COR-L47 (cell line): ENCODE results near the gene DICER1.

Experiments
- DNase-seq: peaks from one replicate; lab custom pipeline; 2025; lab: John Stamatoyannopoulos, UW

The DICER1 gene

GRCh38 chr14:95125221-95125620 is 32.1 kb downstream of the DICER1 start:
- no peak for DNase-seq

DNA sequence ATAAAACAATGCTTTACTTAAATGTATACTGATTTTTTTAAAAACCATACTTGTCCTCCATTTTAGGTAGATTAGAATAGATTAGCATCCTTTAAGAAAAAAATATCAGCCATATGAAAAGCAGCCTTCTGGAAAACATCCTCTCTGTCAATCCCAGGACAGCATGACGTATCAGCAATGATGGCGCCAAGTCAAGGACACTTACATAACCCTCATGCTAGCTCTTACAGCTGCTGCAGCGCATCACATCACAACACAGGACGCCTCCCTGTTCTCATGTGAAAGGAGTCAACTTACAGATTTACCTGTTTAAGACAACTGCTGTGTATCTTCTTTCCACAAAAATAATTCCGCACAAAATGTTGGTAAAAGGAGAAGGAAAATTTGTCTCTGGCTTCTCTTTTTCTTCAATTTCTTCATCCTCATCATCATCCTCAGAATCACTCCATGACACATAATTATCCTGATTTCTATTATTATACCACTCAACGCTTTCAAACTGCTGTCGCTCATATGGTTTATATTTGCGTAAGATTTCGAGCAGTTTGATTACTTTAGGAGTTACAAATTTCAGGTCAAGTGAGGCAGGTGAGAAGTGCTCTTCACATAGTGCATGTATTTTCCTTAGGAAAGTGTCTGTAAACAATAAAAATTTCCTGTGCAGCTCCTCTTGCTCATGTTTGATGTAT is 33.3 kb downstream of the DICER1 start:
- DNase-seq, result no peak

GRCh38 chr14:95122621-95122945 is 34.7 kb downstream of the DICER1 start:
- DNase-seq, result no peak

- no peak for DNase-seq
Measured at GRCh38 chr14:95121911-95122620, 35.3 kb downstream of the DICER1 start.

DNA sequence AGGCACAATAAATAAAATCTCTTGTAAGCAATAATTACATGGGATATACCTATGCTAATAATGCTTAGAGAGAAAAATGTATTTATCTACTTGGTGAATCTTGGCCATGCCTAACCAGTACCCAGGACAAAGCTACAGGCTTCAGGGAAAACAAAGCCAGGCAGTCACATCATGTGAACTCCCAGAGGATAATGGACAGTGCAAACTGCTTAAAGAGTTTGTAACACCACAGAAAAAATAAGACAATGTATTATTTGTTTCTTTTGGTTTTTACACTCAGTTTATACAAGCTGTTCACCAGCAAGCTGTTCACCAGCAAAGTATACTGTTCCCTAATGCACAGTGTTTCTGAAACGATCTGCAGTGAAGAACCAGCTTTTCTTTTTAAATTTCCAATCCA is 38.0 kb downstream of the DICER1 start:
- no peak for DNase-seq

- DNase-seq, result no peak
Measured at GRCh38 chr14:95117937-95118721, 39.2 kb downstream of the DICER1 start.

GRCh38 chr14:95113476-95113875 is 43.9 kb downstream of the DICER1 start:
- no peak for DNase-seq

- DNase-seq, result peak; percentile 5
Measured at GRCh38 chr14:95111507-95112164, 45.7 kb downstream of the DICER1 start.

DNA sequence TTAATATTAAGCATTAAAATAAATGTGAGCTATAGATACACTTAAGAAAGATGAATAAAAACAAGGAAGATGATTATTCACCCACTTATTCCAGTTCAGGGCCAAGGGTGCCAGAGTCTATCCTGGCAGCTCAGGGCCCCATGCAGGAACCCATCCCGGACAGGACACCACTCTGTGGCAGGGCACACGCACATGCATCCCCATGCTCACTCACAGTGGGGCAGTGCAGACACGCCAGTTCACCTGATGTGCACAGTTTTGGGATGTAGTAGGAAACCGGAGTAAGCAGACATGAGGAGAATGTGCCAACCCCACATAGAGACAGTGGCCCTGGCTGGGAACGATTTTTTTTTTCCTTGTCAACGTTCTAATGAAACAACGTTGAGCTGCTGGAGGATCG is 47.2 kb downstream of the DICER1 start:
- no peak for DNase-seq

GRCh38 chr14:95107711-95108110 is 49.6 kb downstream of the DICER1 start:
- DNase-seq, result no peak

DNA sequence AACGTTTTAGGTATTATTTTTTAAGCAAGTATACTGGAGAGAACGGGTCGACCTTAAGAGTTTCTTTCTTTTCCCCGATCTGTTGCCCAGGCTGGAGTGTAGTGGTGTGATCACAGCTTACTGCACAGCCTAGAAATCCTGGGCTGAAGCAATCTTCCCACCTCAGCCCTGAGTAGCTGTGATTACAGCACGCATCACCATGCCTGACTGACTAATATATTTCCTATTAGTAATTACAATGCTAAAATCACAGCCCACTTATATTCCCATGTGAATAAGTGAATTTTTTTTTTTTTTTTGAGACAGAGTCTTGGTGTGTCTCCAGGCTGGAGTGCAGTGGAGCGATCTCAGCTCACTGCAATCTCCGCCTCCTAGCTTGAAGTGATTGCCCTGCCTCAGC is 50.4 kb downstream of the DICER1 start:
- DNase-seq, result no peak

GRCh38 chr14:95104911-95105310 is 52.4 kb downstream of the DICER1 start:
- no peak for DNase-seq

DNA sequence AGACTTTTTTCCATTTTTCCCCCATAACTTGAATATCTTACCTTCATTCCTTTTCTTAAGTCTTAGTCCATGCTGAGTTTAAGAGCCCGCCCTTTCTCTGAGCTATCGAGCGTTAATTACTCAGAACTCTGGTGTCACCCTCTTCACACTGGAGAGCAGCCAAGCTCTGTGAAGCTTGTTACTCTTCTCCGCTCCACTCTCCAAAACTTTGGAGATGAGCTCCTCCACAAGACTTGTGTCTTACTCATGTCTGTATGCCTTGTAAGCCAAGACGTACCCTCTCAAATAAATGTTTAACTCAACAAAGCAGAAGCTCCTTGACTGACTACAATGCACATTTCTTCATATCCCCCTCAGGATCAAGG is 54.7 kb downstream of the DICER1 start:
- no peak for DNase-seq

GRCh38 chr14:95101736-95102679 is 55.3 kb downstream of the DICER1 start:
- no peak for DNase-seq

- DNase-seq, result peak; percentile 75
Measured at GRCh38 chr14:95098984-95099599, 58.2 kb downstream of the DICER1 start.

DNA sequence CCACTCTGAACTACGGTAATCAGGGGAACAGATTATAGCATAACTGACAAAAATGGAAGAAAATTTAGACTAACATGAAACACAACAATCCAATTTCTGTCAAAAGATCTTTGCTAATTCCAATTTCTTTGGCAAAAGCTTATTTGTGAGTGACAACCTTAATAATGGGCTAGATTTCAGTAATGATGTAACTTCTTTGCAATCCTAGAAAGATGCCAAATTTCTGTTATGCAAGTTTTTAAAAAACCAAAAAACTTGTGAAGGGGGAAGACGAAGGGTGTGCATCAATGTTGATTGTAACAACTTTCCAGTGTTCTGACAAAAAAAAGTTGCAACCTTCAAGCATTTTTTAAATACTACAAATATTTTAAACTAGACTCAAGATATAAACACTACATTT is 59.9 kb downstream of the DICER1 start:
- DNase-seq, result no peak

GRCh38 chr14:95096476-95096875 is 60.9 kb downstream of the DICER1 start:
- DNase-seq, result no peak

DNA sequence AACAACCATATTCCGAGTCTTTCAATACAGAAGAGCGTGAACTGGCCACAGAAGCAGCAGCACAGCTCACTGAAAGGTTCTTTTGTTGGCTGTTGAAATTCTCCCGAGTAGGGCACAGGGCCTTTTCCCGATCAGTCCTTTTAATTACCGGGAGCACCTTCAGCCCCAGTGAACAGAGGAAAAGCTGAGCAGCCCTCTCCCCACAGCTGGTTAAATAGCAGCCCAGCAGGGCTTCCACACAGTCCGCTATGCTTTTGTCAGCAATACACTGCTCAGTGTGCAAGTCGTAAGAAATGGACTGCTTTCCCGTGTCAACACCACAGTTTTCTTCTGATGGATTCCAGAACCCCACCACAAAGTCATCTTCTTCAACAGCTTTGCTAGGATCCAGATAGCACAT is 61.3 kb downstream of the DICER1 start:
- DNase-seq, result no peak

GRCh38 chr14:95092723-95093122 is 64.6 kb downstream of the DICER1 start:
- no peak for DNase-seq

- DNase-seq, result no peak
Measured at GRCh38 chr14:95091581-95091980, 65.7 kb downstream of the DICER1 start.

- no peak for DNase-seq
Measured at GRCh38 chr14:95088665-95089064, 68.7 kb downstream of the DICER1 start.
